HG03045 (cell line): ENCODE measurements around the gene C1orf35.
A peak's percentile ranks its signal among the peaks of the same experiment; 100 is the strongest.

Source experiments
- ATAC-seq: cut with Tn5 transposase; IDR thresholded peaks from one replicate; pipeline ENCODE4 v1.9.1; 2021; ENCODE audit warnings: mild to moderate bottlenecking, moderate library complexity; ENCODE audit not compliant: unreplicated experiment

C1orf35 gene

DNA sequence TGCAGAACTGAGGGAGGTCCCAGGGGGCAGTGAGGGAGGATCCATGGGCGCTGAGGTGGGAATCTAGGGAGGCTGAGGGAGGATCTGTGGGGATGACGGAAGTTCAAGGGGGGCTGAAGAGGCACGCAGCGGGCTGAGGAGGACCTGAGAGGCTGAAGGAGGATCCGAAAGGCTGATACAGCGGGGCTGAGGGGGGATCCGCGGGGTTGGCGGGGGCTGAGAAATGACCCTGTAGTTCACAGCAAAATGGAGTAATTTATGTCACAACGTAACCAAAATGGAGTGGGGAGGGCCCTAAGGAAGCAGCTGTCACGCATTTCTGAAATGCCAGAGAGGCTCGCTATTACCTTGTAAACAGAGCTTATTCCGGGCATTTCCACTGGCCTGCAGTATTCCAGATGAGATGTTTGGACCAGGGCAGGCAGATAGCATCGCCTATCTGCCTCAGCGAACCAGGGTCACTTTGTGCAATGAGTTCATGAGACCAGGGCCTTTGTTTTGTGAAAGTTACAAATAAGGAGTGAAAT, 6.9 kb upstream of the C1orf35 start:
- peak; percentile 2 for ATAC-seq

DNA sequence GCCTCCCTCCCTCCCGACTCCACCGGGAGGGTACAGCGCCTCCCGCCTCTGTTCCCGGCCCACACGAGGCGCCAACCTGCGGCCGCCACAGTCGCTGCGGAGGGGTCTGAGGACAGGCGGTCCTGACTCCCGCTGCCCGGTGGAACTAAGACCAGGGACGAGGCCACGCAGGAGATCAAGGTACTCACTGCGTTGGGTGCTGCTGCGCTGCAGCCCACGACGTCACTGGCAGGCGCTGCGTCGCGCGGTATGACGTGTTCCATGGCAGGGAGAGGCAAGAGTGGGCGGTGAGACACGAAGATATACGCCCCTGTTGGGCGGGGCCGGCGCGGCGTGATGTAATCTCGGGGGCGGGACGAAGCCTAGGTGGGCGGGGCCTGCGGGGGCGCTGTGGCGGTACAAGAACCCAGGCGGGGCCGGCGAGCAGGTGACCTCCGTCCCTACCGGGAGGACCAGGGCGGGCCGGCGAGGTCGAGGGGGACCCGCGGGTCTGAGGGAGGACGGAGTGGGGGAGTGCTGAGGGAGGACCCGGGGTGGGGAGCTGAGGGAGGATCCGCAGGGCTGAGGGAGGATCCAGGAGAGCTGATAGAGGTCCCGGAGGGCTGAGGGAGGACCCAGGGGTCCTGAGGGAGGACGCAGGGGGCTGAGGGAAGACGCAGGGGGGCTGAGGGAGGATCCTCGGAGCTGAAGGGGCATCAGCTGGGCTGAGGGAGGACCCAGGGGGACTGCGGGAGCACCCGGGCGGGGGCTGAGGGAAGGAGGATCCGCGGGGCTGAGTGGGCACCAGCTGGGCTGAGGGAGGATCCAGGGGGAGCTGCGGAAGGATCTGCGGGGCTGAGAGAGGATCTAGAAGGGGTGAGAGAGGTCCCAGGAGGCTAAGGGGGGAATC, 6.2 kb upstream of the C1orf35 start, which contains the start of gene MRPL55:
Gene MRPL55 (minus strand): TSS at position 227 of the 889 bp plus-strand sequence. CDS start 1,039 bp downstream, outside the sequence.
- peak; percentile 91 for ATAC-seq

GRCh38 chr1:228108742-228109072, 5.6 kb upstream of the C1orf35 start:
- ATAC-seq, result no peak

DNA sequence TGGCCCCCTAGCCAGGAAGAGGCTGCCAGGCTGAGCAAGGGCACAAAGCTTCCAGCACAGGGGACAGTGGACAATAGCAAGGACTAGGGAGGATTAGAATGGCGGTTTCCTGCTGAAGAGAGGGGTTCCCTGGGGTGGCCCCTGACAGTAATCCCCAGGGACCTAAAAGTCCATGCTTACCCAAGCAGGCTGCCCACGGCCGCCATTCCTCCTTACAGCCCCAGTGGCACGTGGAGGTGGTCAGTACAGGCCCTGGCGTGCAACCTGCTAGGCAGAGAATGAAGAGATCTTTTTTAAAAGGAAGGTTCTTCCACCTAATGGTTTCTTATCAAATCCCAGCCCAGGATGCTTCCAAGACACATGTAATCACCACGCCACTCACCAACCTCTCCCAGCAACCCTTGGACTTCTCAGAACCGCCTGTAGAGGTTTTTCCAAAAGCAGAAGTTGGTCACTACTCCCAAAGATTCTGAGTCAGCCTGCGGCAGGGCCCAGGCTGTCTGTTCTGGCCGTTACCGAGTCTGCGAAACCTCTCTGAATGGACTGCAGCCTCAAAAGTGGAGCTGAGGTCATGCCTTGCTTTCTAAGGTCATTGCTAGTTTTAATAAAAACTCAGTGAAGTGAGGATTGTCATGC, 5.0 kb upstream of the C1orf35 start:
- no peak for ATAC-seq

DNA sequence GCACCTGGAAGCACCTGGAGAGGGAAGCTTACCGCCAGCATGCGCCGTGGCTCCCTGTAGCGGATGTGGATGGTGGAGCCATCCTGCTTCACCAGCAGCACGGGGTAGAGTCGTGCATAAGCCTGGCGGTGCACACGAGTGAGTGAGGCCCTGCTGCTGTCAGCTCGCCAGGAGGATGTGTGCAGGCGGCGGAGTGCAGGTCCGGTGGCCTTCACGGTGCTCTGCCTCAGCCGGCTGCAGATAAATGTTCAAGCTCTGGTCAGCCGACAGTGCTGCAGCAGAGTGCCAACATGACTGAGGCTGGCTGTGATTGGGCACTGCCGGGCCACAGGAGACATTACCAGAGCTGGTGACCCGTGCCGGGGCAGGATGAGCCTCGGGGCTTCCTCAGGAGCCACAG, 4.5 kb upstream of the C1orf35 start:
- no peak for ATAC-seq

- ATAC-seq, result no peak
Observed at GRCh38 chr1:228106800-228107054, 3.6 kb upstream of the C1orf35 start.

GRCh38 chr1:228105996-228106799, 3.1 kb upstream of the C1orf35 start:
- no peak for ATAC-seq

DNA sequence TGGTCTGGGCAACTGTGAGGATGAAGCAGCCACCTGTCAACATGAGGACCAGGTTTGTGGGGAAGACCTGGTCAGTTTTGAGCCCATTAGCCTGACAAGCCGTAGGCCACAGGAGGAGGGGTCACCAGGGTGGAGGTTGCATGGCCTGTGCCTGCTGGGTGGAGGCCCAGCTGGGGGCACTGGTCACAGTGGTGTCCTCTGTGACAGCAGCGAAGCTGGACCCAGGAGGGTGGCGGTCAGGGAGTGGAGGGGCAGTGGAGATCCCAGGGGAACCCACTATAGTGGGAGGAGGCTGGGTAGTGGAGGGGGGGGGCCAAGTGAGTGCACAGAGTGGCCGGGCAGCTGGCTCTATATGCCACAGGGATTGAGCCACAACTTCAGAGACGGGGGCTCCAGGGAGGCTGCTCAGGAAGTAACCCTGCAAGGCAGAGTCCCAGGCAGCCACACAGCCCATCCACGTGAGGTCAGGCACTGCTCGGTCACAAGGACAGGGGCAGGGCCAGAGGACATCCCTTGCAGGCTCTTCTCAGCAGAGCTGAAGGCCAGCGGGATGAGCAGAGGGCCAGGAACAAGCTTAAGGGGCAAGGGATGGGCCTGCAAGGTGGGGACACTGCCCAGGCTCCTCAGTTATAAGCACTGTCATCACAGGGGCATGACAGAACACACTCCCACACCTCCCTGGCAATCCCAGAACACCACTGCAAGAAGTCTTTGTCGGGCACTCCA, 2.3 kb upstream of the C1orf35 start:
- no peak for ATAC-seq

- ATAC-seq, result no peak
Observed at GRCh38 chr1:228104526-228105269, 1.6 kb upstream of the C1orf35 start.

- ATAC-seq, result peak; percentile 20
Observed at GRCh38 chr1:228101994-228102790, 933 bp downstream of the C1orf35 start.

DNA sequence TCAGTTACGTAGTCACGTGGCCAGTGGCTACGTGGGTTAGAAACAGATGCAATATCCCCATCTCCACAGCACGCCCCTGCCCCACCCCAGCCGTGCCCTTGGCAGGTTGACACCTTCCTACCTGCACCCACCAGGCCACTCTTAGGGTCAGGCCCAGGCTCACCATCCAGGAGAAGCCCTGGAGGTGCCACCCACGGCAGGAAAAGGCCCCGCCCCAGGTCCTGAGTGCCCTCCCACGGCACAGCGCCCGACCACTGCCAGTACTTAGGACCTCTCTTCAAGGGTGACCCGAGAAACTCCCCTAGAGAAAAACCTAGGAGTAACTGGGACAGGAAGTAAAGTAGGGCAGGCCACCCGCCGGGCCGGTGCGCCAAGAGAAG, 1.5 kb downstream of the C1orf35 start:
- peak; percentile 0 for ATAC-seq

- no peak for ATAC-seq
Observed at GRCh38 chr1:228100822-228101613, 2.1 kb downstream of the C1orf35 start.

- ATAC-seq, result no peak
Observed at GRCh38 chr1:228099331-228099732, 3.8 kb downstream of the C1orf35 start.

DNA sequence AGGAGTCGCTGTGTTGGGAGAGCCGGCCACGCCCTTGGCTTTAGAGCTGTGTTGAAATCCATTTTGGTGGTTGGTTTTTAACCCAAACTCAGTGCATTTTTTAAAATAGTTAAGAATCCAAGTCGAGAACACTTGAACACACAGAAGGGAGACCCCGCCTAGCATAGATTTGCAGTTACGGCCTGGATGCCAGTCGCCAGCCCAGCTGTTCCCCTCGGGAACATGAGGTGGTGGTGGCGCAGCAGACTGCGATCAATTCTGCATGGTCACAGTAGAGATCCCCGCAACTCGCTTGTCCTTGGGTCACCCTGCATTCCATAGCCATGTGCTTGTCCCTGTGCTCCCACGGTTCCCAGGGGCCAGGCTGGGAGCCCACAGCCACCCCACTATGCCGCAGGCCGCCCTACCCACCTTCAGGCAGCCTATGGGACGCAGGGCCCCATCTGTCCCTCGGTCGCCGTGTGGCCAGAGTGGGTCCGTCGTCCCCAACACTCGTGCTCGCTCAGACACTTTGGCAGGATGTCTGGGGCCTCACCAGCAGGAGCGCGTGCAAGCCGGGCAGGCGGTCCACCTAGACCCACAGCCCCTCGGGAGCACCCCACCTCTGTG, 4.7 kb downstream of the C1orf35 start:
- no peak for ATAC-seq

- ATAC-seq, result no peak
Observed at GRCh38 chr1:228097333-228098081, 5.6 kb downstream of the C1orf35 start.

DNA sequence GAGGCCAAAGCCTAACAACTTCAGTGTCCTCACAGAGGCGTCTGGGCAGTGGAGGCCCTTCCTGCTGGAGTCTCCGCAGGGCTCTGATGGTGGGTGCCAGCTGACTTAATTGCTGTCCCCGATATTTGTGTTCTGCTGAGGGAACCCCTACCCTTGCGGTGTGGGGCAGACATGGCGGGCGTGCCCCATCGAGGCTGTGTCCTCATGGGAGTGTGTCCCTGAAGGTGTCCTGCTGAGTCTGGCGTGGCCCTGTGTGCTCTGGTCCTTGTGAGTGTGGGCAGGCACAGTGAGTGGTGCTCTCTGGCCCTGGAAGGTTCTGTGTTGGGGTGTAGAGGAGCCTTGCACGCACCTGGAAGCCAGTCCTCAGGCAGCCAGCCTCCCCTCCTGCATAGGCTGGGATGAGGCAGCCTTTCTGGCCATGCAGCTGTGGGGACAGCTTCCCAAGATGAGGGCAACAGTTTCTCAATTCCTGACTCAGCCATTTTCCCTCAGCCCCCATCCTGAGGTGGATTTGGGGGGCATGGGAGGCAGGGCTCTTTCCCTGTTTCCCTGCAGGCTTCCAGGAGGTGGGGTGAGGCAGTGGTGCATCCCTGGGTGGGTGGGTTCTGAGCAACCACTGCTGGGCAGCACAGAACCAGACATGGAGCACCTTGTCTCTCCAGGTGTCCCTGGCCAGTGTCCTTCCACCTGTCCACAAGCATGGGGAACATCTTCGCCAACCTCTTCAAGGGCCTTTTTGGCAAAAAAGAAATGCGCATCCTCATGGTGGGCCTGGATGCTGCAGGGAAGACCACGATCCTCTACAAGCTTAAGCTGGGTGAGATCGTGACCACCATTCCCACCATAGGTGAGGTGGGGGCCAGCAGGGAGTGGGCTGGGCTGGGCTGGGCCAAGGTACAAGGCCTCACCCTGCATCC, 6.5 kb downstream of the C1orf35 start:
- ATAC-seq, result no peak
